HG03558 (cell line): ENCODE results near the gene GTF3C2.
"Not testable (repeated sequence)": the region's sequence is repeated elsewhere in the genome, so short reads cannot be mapped to it uniquely, and the experiment has no call there.

Experiments used
- ATAC-seq: cut with Tn5 transposase; IDR thresholded peaks from one replicate; pipeline ENCODE4 v1.9.1; 2021; ENCODE audit warnings: moderate number of reproducible peaks; ENCODE audit not compliant: unreplicated experiment; ENCODE audit errors: extremely low read depth

Gene GTF3C2

GRCh38 chr2:27373567-27373966, 17.0 kb upstream of the GTF3C2 start:
- no peak for ATAC-seq

GRCh38 chr2:27372937-27373336, 16.4 kb upstream of the GTF3C2 start:
- no peak for ATAC-seq

GRCh38 chr2:27370816-27371620, 14.5 kb upstream of the GTF3C2 start:
- ATAC-seq, result peak; percentile 3

GRCh38 chr2:27370026-27370815, 13.7 kb upstream of the GTF3C2 start, which contains the start of the genes EIF2B4 and SNX17:
Gene EIF2B4 (minus strand): TSS chr2:27370338. CDS start chr2:27370314, 24 bp downstream.
Gene SNX17 (plus strand): TSS chr2:27370616. CDS start chr2:27370744, 128 bp downstream.
- peak; percentile 78 for ATAC-seq

- no peak for ATAC-seq
These were observed 13.0 kb upstream of the GTF3C2 start for GRCh38 chr2:27369471-27370025.

- no peak for ATAC-seq
These were observed 7.4 kb upstream of the GTF3C2 start for GRCh38 chr2:27363933-27364332.

- ATAC-seq, result no peak
These were observed 6.3 kb upstream of the GTF3C2 start for GRCh38 chr2:27362678-27363420.

GRCh38 chr2:27356056-27356381, 545 bp downstream of the GTF3C2 start:
- peak; percentile 8 for ATAC-seq

GRCh38 chr2:27354597-27354927, 2.0 kb downstream of the GTF3C2 start:
- no peak for ATAC-seq

- no peak for ATAC-seq
These were observed 2.6 kb downstream of the GTF3C2 start for GRCh38 chr2:27353762-27354596.

- ATAC-seq, result not testable (repeated sequence)
These were observed 3.2 kb downstream of the GTF3C2 start for GRCh38 chr2:27353386-27353761.

- no peak for ATAC-seq
These were observed 4.6 kb downstream of the GTF3C2 start for GRCh38 chr2:27351802-27352598.

GRCh38 chr2:27350106-27350693, 6.4 kb downstream of the GTF3C2 start:
- ATAC-seq, result no peak

GRCh38 chr2:27347641-27348040, 8.9 kb downstream of the GTF3C2 start:
- ATAC-seq, result no peak

- ATAC-seq, result no peak
These were observed 20.4 kb downstream of the GTF3C2 start for GRCh38 chr2:27336173-27336572.

- ATAC-seq, result no peak
These were observed 21.3 kb downstream of the GTF3C2 start for GRCh38 chr2:27335311-27335710.

GRCh38 chr2:27324720-27325119, 31.8 kb downstream of the GTF3C2 start:
- ATAC-seq, result no peak

- ATAC-seq, result no peak
These were observed 32.8 kb downstream of the GTF3C2 start for GRCh38 chr2:27323596-27324285.
